Measurements from ENCODE around the gene NFASC. TPM values are rescaled to one million over a fixed set of nuclear protein-coding genes. Genes with fewer than 3 reads are reported as not detected.

The NFASC gene
- total and polyA plus RNA-seq, 9 of the 15 experiments (the other 6 are each of a cell fraction or from before 2014, with no cell fraction given) = 0.03 to 0.16 (median 0.06) TPM; not detected in 6

DNA sequence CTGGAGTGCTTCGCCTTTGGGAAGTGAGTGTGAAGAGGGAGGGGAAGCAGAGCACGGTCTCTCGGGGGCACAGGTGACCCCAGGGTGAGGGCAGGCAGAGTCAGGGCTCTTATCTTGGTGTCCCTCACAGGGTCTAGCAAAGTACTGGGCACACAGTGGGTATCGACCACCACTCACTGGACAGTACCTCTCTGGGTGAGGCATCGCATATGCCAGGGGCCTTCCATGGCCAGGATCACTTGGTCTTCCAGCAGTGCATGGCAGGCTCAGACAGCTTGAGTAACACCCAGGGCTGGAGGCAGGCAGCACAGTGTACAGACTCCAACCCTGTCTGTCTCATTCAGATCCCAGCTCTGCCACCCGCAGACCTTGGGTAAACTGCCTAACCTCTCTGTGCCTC is 189.0 kb downstream of the NFASC start:
- in situ Hi-C loops (cut with MboI) = loop anchor here (5.0 kb wide), 1 partner anchor 82 kb away; no protein-coding TSS in a partner anchor
- H3K9me1 ChIP-seq (ENCODE audit: control insufficient read depth, insufficient read depth, low read length) = no peaks in the 10 kb centered on the region

More for the DNA sequence above, 189.0 kb downstream of the NFASC start:
- Histone ChIP-seq H3K27me3 (ENCODE audit: control insufficient read depth in 2 of 2, insufficient read depth in 2 of 2, low read length in 2 of 2) (peaks cover 44 to 74% of the 10 kb centered on the region in 2 experiments), H3K9me3 (replicated peaks; ENCODE audit: control insufficient read depth, insufficient read depth, low read depth, low read length) (no peaks in the 10 kb centered on the region), H3K36me3 (ENCODE audit: control insufficient read depth, insufficient read depth, low read length) (no peaks in the 10 kb centered on the region), H3K4me3 (no peak overlapping the region), H3K79me2 (ENCODE audit: control insufficient read depth, insufficient read depth, low read length) (no peaks in the 10 kb centered on the region), H3K9ac (ENCODE audit: insufficient read depth in 1 of 2, low read depth in 2 of 2, low read length in 2 of 2) (no peak overlapping the region), H2AFZ (ENCODE audit: low read depth, low read length) (no peak overlapping the region), H3K4me1 (replicated peaks in 1 of 2; ENCODE audit: control insufficient read depth in 2 of 2, insufficient read depth in 2 of 2, low read length in 2 of 2) (peaks cover 0 to 12% of the 10 kb centered on the region in 2 experiments; a peak in 2 of 5 replicates), H3K27ac (ENCODE audit: extremely low read depth, low read depth, low read length) (no peak overlapping the region), H4K20me1 (replicated peaks; ENCODE audit: control insufficient read depth, insufficient read depth, low read length) (peaks cover 23% of the 10 kb centered on the region), H3K4me2 (ENCODE audit: insufficient read depth, low read length) (no peak overlapping the region)
- 0% methylated on average over 5 of the region's 6 CpGs for WGBS (ENCODE audit: insufficient coverage, low coverage, missing lambda C conversion rate)
- no peak for DNase-seq (ENCODE audit: extremely low read depth in 1 of 4, low spot score in 3 of 4)
- no peak for ATAC-seq
- POLR2A ChIA-PET = no interaction called here
- no peak for TF ChIP-seq KDM1A (IDR thresholded peaks at IDR 0.05)
- TF ChIP-seq L3MBTL2 (IDR thresholded peaks at IDR 0.05) = no peak
- no peak for TF ChIP-seq NBN (IDR thresholded peaks at IDR 0.05; ENCODE audit: low read depth)
- no peak for TF ChIP-seq NFE2L1 (tag; IDR thresholded peaks at IDR 0.05; ENCODE audit: borderline replicate concordance, low read depth)
- TF ChIP-seq, protein P1, sequence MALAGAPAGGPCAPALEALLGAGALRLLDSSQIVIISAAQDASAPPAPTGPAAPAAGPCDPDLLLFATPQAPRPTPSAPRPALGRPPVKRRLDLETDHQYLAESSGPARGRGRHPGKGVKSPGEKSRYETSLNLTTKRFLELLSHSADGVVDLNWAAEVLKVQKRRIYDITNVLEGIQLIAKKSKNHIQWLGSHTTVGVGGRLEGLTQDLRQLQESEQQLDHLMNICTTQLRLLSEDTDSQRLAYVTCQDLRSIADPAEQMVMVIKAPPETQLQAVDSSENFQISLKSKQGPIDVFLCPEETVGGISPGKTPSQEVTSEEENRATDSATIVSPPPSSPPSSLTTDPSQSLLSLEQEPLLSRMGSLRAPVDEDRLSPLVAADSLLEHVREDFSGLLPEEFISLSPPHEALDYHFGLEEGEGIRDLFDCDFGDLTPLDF (CRISPR knock-in tag; IDR thresholded peaks at IDR 0.05) = no peak
- FAIRE-seq = no peak
- BruUV-seq (replicated peaks) = no TSS peak
- intact Hi-C loops (cut with micrococcal nuclease) = loop anchor here (10.0 kb wide), 1 partner anchor 255 kb away; no protein-coding TSS in a partner anchor
- CTCF ChIA-PET (ENCODE audit: low intra/inter-chr PET ratio) = interaction anchor here (0.6 to 2.6 kb wide), 3 partner anchors 28 to 252 kb away, joined by 5 to 16 read pairs (median 9); no protein-coding TSS in a partner anchor

Data from K562 (cell line).